Ovary (tissue), 9 donors: ENCODE results near the gene MSH3. TPM values are rescaled to one million over a fixed set of nuclear protein-coding genes. Genes with fewer than 3 reads are reported as not detected.

Experiments used
- DNase-seq, 5 donors: peaks; one replicate each; pipeline ENCODE4 v3.0.0-alpha.2; 2019 to 2020
- H3K27ac ChIP-seq, 2 donors: fragments of 200-600 bp; one replicate each; pipeline versions ENCODE4 v1.5.1 to v1.8.0; 2019 to 2022
- H3K27me3 ChIP-seq: fragments of 200-600 bp; one replicate; pipeline ENCODE4 v1.8.0; 2022
- H3K36me3 ChIP-seq: fragments of 200-600 bp; sonication (generic); one replicate; pipeline ENCODE4 v1.5.1; 2019
- H3K4me1 ChIP-seq: one replicate; pipeline ENCODE4 v1.8.1; 2013; ENCODE audit warnings: mild to moderate bottlenecking, moderate library complexity; ENCODE audit not compliant: insufficient read depth
- H3K4me3 ChIP-seq: fragments of 200-600 bp; sonication (generic); one replicate; pipeline ENCODE4 v1.5.1; 2017
- H3K9me3 ChIP-seq, 2 donors: fragments of 200-600 bp in 1 of 2; sonication (generic) in 1 of 2; one replicate each; pipeline versions ENCODE4 v1.5.1 to v1.8.1; 2013 to 2019; ENCODE audit warnings: mild to moderate bottlenecking in 1 of 2, moderate library complexity in 1 of 2
- EP300 ChIP-seq: sonication (generic); formaldehyde crosslinking; IDR thresholded peaks from one replicate; pipeline ENCODE4 v1.6.1; 2017; ENCODE audit warnings: antibody characterized with exemption
- POLR2A ChIP-seq: fragments of 450-650 bp; IDR thresholded peaks from one replicate; pipeline ENCODE4 v1.6.1; 2017; ENCODE audit warnings: antibody characterized with exemption, mild to moderate bottlenecking, moderate library complexity
- WGBS, 3 donors: extraction: QIAGEN DNeasy Blood & Tissue Kit in 1 of 3; methylation state at CpG; one replicate each; pipeline versions ENCODE4 v1.1.5 to v1.1.7; 2013 to 2017; 5-methylcytosine and 5-hydroxymethylcytosine counted together
- intact Hi-C, 4 donors: fragments of 100-400 bp; cut with DNase I; formaldehyde crosslinking; loops; one replicate each; pipeline versions ENCODE4 v1.11.0 to v1.15.1; 2022 to 2023
- polyA plus RNA-seq, 2 donors: library from polyadenylated mRNA; stranded (reverse); fragments of 200-250 nt in 1 of 2; fragments of 350-450 nt in 1 of 2; fragmentation: Illumina TruSeq in 1 of 2; extraction: RNeasy Lipid Tissue Mini Kit (QIAGEN cat#74804) in 1 of 2; gene quantifications; one replicate each; pipeline ENCODE4 v1.2.3, GENCODE V29; 2013 to 2014
- total RNA-seq, 7 donors: library from RNA; depleted of rRNA in 2 of 7; stranded (reverse); fragments of >200 nt in 2 of 7; fragmentation: NEBNext Ultra II Directional in 3 of 7; extraction: Animal tissue kit (Norgen Biotek cat#: 25700) in 3 of 7; gene quantifications; one replicate each; pipeline versions ENCODE4 v1.1.0 to v1.2.4, GENCODE V29; 2016 to 2023
- TF ChIP-seq, protein P1 (sequence below), 3 donors: fragments of 450-650 bp in 2 of 3; fragments of 200-600 bp in 1 of 3; IDR thresholded peaks; one replicate each; pipeline versions ENCODE4 v1.5.1 to v1.8.0; 2016 to 2022; ENCODE audit warnings: antibody characterized with exemption in 3 of 3, mild to moderate bottlenecking in 1 of 3
- donor health status: DM: no; HTN: no; CAD: no; lungs with moderate emphysema.
- donor health status: DM: no; HTN: no; CAD: no.
- donor health status: Bipolar disorder and iron deficiency.
- donor health status: DM: yes; HTN: yes; CAD: no.
- donor health status: DM: no; HTN: no; CAD: no.
- donor health status: DM: yes; HTN: yes; CAD: no.

MSH3 gene
- total and polyA plus RNA-seq, 9 donors, result 5.1 to 17.0 (median 13.1) TPM

DNA sequence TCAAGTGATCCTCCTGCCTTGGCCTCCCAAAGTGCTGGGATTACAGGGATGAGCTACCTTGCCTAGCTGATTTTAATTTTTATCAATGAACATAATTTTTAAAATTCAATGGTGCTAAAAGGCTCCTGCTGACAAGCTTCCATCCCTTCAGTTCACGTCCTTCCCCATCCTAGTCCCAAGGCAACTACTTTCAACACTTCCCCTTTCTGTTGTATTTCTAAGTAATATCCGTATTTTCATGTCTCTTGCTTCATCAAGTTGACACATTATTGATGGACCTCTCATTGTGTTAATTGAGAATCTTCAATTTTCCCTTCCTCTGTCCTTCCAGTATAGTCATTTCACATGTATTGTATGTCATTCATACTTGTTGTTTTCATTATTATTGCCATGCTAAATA, 211.9 kb downstream of the MSH3 start:
- Histone ChIP-seq H3K36me3 (no peaks in the 10 kb centered on the region), H3K27ac (no peak overlapping the region), H3K27me3 (no peaks in the 10 kb centered on the region), H3K9me3 (no peaks in the 10 kb centered on the region), H3K4me3 (no peak overlapping the region), H3K4me1 (no peaks in the 10 kb centered on the region)
- 96 to 99% (median 97%) methylated on average over 2 of the region's 2 CpGs for WGBS, 3 donors
- intact Hi-C loops, result no loop called here
- DNase-seq, result no peak
- TF ChIP-seq EP300, result no peak

- DNase-seq, result no peak
- TF ChIP-seq, protein P1, sequence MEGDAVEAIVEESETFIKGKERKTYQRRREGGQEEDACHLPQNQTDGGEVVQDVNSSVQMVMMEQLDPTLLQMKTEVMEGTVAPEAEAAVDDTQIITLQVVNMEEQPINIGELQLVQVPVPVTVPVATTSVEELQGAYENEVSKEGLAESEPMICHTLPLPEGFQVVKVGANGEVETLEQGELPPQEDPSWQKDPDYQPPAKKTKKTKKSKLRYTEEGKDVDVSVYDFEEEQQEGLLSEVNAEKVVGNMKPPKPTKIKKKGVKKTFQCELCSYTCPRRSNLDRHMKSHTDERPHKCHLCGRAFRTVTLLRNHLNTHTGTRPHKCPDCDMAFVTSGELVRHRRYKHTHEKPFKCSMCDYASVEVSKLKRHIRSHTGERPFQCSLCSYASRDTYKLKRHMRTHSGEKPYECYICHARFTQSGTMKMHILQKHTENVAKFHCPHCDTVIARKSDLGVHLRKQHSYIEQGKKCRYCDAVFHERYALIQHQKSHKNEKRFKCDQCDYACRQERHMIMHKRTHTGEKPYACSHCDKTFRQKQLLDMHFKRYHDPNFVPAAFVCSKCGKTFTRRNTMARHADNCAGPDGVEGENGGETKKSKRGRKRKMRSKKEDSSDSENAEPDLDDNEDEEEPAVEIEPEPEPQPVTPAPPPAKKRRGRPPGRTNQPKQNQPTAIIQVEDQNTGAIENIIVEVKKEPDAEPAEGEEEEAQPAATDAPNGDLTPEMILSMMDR (IDR thresholded peaks at IDR 0.05), result no peak
- TF ChIP-seq POLR2A (no peak), EP300 (no peak)
- H3K4me3 ChIP-seq, result no peak overlapping the region
- H3K27ac ChIP-seq, result no peak overlapping the region
- H3K27me3 ChIP-seq, result no peaks in the 10 kb centered on the region
- intact Hi-C loops, result no loop called here
- H3K36me3 ChIP-seq, result no peaks in the 10 kb centered on the region
- H3K4me1 ChIP-seq, result no peaks in the 10 kb centered on the region
- no peaks in the 10 kb centered on the region for H3K9me3 ChIP-seq
These were observed 212.8 kb downstream of the MSH3 start for GRCh38 chr5:80867233-80867632.

DNA sequence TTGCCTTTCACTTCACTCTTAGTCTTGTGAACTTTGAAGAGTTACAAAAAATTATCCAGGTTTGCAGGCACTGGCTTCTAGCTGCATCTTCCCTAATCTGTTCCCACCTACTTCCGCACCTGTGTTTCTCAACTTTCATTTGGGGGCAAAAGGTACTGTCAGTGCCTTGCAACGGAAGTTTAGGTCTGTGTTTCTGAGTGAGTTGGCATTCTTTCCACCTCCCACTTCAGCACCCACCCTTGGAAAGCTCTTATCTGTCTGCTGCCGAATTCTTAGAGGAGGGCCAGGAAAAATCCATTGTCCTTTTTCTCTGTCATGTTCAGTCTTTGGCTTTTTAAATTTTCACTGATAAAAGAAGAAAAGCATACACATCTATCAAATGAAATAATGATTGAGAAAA, 216.0 kb downstream of the MSH3 start:
- no peak for TF ChIP-seq POLR2A
- TF ChIP-seq, protein P1 (IDR thresholded peaks at IDR 0.05), result no peak

DNA sequence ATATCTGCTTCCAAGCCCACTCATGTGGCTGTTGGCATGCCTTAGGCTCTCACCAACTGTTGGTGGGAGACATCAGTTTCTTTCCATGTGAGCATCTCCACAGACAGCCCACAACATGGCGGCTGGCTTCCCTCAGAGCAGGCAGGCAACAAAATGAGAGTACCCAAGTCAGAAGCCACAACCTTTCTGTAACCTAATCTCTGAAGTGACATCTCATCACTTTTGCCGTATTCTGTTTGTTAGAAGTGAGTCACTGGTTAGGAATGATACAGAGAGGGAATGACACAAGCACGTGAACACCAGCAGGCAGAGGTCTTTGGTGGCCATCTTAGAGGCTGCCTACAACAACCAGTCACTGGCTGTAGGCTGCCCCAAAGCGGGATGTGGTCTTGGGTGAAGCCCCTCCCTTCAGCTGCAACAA, 217.1 kb downstream of the MSH3 start:
- no peaks in the 10 kb centered on the region for H3K9me3 ChIP-seq
- no peaks in the 10 kb centered on the region for H3K36me3 ChIP-seq
- WGBS, 3 donors, result 91 to 96% (median 93%) methylated on average over 4 of the region's 4 CpGs
- intact Hi-C loops, result no loop called here
- TF ChIP-seq, protein P1 (IDR thresholded peaks at IDR 0.05), result no peak
- TF ChIP-seq EP300, result no peak
- TF ChIP-seq POLR2A, result no peak
- no peaks in the 10 kb centered on the region for H3K27me3 ChIP-seq
- H3K4me3 ChIP-seq, result no peak overlapping the region
- no peak for DNase-seq
- no peaks in the 10 kb centered on the region for H3K4me1 ChIP-seq
- H3K27ac ChIP-seq, result no peak overlapping the region

More for the DNA sequence above, 216.0 kb downstream of the MSH3 start:
- no peaks in the 10 kb centered on the region for H3K4me1 ChIP-seq
- no peak overlapping the region for H3K4me3 ChIP-seq
- WGBS, 3 donors, result 36 to 42% (median 39%) methylated on average over 3 of the region's 3 CpGs
- no peak overlapping the region for H3K27ac ChIP-seq
- H3K27me3 ChIP-seq, result no peaks in the 10 kb centered on the region
- intact Hi-C loops, result no loop called here
- no peaks in the 10 kb centered on the region for H3K9me3 ChIP-seq
- DNase-seq, result no peak
- H3K36me3 ChIP-seq, result no peaks in the 10 kb centered on the region

DNA sequence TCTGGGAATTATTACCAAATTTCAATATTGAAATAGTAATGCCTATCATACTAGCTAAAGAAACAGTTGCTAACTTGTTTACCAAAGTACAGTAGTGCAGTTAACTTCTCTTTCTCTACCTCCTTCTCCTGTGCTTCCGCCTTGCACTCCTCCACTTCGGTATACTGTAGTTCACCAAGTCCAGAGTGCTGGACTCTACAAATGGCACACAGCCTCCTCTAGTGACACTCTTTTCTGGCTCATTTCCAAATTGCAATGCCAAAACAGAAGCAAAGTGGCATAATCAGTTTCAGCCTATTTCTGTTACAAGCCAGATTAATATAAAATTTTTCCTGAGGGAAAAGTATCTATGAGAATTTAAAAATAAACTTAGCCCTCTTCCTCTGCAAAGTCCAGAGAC, 219.7 kb downstream of the MSH3 start:
- Histone ChIP-seq H3K4me1 (no peaks in the 10 kb centered on the region), H3K9me3 (no peaks in the 10 kb centered on the region), H3K4me3 (no peak overlapping the region), H3K27me3 (no peaks in the 10 kb centered on the region), H3K27ac (no peak overlapping the region), H3K36me3 (no peaks in the 10 kb centered on the region)
- WGBS, 3 donors, result 94 to 97% (median 95%) methylated on average over 2 of the region's 2 CpGs
- TF ChIP-seq POLR2A, result no peak
- TF ChIP-seq, protein P1 (IDR thresholded peaks at IDR 0.05), result no peak
- no peak for TF ChIP-seq EP300
- DNase-seq, result no peak
- intact Hi-C loops, result no loop called here
